HG03060 (cell line): ENCODE results near the gene LIMA1.
"Not testable (repeated sequence)": the region's sequence is repeated elsewhere in the genome, so short reads cannot be mapped to it uniquely, and the experiment has no call there.

Source experiments
- ATAC-seq: cut with Tn5 transposase; IDR thresholded peaks from one replicate; pipeline ENCODE4 v1.9.1; 2021; ENCODE audit warnings: low read depth, moderate number of reproducible peaks; ENCODE audit not compliant: unreplicated experiment

The LIMA1 gene

GRCh38 chr12:50290692-50291091, 7.4 kb upstream of the LIMA1 start:
- ATAC-seq: not testable (repeated sequence)

- no peak for ATAC-seq
Measured at GRCh38 chr12:50287271-50287670, 4.0 kb upstream of the LIMA1 start.

- ATAC-seq: no peak
Measured at GRCh38 chr12:50285253-50285652, 1.9 kb upstream of the LIMA1 start.

GRCh38 chr12:50282721-50283228, 545 bp downstream of the LIMA1 start:
- no peak for ATAC-seq

GRCh38 chr12:50279501-50279900, 3.8 kb downstream of the LIMA1 start:
- ATAC-seq: no peak

- no peak for ATAC-seq
Measured at GRCh38 chr12:50276912-50277671, 6.2 kb downstream of the LIMA1 start.

- no peak for ATAC-seq
Measured at GRCh38 chr12:50276068-50276467, 7.3 kb downstream of the LIMA1 start.

- ATAC-seq: no peak
Measured at GRCh38 chr12:50275556-50275955, 7.8 kb downstream of the LIMA1 start.

GRCh38 chr12:50275127-50275526, 8.2 kb downstream of the LIMA1 start:
- not testable (repeated sequence) for ATAC-seq

GRCh38 chr12:50271724-50272247, 11.5 kb downstream of the LIMA1 start:
- no peak for ATAC-seq

- ATAC-seq: no peak
Measured at GRCh38 chr12:50268482-50268881, 14.8 kb downstream of the LIMA1 start.

GRCh38 chr12:50265770-50266524, 17.4 kb downstream of the LIMA1 start:
- no peak for ATAC-seq

- no peak for ATAC-seq
Measured at GRCh38 chr12:50263832-50264231, 19.5 kb downstream of the LIMA1 start.

- ATAC-seq: no peak
Measured at GRCh38 chr12:50261654-50262053, 21.7 kb downstream of the LIMA1 start.

- no peak for ATAC-seq
Measured at GRCh38 chr12:50258167-50258551, 25.2 kb downstream of the LIMA1 start.

- ATAC-seq: no peak
Measured at GRCh38 chr12:50257236-50258166, 25.8 kb downstream of the LIMA1 start.

- no peak for ATAC-seq
Measured at GRCh38 chr12:50256761-50257160, 26.6 kb downstream of the LIMA1 start.

GRCh38 chr12:50252977-50253602, 30.2 kb downstream of the LIMA1 start:
- no peak for ATAC-seq

- no peak for ATAC-seq
Measured at GRCh38 chr12:50251619-50252252, 31.6 kb downstream of the LIMA1 start.
